H1 (cell line): ENCODE measurements around the gene AIPL1. TPM values are rescaled to one million over a fixed set of nuclear protein-coding genes. Genes with fewer than 3 reads are reported as not detected.

Experiments
- HDAC6 ChIP-seq: IDR thresholded peaks from one replicate; pipeline ENCODE4 v1.7.1; 2012; ENCODE audit warnings: low read depth, mild to moderate bottlenecking, inconsistent platforms, low read length, moderate library complexity
- JUN ChIP-seq: IDR thresholded peaks from 2 replicates; pipeline ENCODE4 v1.6.1; 2011; ENCODE audit warnings: low read depth, mild to moderate bottlenecking, improper control_type of control experiment, low read length
- KDM5A ChIP-seq: fragments of 200-600 bp; IDR thresholded peaks from 2 replicates; pipeline ENCODE4 v1.7.1; 2012; ENCODE audit warnings: mild to moderate bottlenecking, low read length, inconsistent platforms, mixed read lengths
- SAP30 ChIP-seq: fragments of 300-600 bp; sonication (generic); IDR thresholded peaks from 2 replicates; pipeline ENCODE4 v1.7.1; 2012; ENCODE audit warnings: low read length, moderate library complexity, mild to moderate bottlenecking, inconsistent platforms; ENCODE audit not compliant: insufficient read depth, insufficient replicate concordance
- polyA plus RNA-seq, 7 experiments: library from polyadenylated mRNA; depleted of rRNA in 3 of 7; stranded (reverse) in 5 of 7; unstranded in 2 of 7; fragments of >200 nt in 5 of 7; fragments of 200-250 nt in 2 of 7; gene quantifications; 1 replicate in 5 of 7; 2 replicates in 1 of 7; 4 replicates in 1 of 7; pipeline versions ENCODE4 v1.2.1 to v1.2.3, GENCODE V29; 2011 to 2013; ENCODE audit warnings: missing spikeins in 2 of 7, mixed read lengths in 2 of 7
- total RNA-seq: library from RNA; stranded (reverse); fragmentation: NEBNext Ultra II Directional; extraction: Animal tissue kit (Norgen Biotek cat#: 25700); gene quantifications from 2 replicates; pipeline ENCODE4 v1.2.1, GENCODE V29; 2021
- TF ChIP-seq, protein P1 (sequence below): fragments of 300-600 bp; sonication (generic); IDR thresholded peaks from 2 replicates; pipeline ENCODE4 v1.7.1; 2012; ENCODE audit warnings: low read length, moderate library complexity, mild to moderate bottlenecking, inconsistent platforms; ENCODE audit not compliant: insufficient replicate concordance
- TF ChIP-seq, protein P2 (sequence below): IDR thresholded peaks from 2 replicates; pipeline ENCODE4 v1.6.1; 2011; ENCODE audit warnings: low read length, improper control_type of control experiment

Gene AIPL1
- total and polyA plus RNA-seq, 2 of the 8 experiments (the other 6 are each of a cell fraction or from before 2014, with no cell fraction given): 0.56 to 0.71 TPM

DNA sequence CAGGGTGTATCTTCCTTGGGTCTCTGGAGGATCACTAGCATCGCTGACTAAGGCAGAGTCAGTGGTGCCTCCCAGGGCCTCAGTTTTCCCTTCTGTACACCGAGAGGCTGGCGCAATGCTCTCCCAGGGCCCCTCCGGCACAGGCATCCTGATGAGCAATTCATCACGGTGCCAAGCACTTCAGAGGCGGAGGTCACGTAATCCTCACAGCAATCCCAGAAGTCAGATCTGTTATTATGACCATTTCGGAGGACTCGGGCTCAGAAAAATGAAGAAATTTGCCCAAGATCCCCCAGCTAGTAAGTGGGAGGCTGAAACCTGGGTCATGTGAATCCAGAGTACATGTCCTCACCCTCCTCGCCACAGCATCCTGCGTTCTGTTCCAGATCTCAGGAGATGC is 46.5 kb downstream of the AIPL1 start (continued):
- TF ChIP-seq, protein P1, sequence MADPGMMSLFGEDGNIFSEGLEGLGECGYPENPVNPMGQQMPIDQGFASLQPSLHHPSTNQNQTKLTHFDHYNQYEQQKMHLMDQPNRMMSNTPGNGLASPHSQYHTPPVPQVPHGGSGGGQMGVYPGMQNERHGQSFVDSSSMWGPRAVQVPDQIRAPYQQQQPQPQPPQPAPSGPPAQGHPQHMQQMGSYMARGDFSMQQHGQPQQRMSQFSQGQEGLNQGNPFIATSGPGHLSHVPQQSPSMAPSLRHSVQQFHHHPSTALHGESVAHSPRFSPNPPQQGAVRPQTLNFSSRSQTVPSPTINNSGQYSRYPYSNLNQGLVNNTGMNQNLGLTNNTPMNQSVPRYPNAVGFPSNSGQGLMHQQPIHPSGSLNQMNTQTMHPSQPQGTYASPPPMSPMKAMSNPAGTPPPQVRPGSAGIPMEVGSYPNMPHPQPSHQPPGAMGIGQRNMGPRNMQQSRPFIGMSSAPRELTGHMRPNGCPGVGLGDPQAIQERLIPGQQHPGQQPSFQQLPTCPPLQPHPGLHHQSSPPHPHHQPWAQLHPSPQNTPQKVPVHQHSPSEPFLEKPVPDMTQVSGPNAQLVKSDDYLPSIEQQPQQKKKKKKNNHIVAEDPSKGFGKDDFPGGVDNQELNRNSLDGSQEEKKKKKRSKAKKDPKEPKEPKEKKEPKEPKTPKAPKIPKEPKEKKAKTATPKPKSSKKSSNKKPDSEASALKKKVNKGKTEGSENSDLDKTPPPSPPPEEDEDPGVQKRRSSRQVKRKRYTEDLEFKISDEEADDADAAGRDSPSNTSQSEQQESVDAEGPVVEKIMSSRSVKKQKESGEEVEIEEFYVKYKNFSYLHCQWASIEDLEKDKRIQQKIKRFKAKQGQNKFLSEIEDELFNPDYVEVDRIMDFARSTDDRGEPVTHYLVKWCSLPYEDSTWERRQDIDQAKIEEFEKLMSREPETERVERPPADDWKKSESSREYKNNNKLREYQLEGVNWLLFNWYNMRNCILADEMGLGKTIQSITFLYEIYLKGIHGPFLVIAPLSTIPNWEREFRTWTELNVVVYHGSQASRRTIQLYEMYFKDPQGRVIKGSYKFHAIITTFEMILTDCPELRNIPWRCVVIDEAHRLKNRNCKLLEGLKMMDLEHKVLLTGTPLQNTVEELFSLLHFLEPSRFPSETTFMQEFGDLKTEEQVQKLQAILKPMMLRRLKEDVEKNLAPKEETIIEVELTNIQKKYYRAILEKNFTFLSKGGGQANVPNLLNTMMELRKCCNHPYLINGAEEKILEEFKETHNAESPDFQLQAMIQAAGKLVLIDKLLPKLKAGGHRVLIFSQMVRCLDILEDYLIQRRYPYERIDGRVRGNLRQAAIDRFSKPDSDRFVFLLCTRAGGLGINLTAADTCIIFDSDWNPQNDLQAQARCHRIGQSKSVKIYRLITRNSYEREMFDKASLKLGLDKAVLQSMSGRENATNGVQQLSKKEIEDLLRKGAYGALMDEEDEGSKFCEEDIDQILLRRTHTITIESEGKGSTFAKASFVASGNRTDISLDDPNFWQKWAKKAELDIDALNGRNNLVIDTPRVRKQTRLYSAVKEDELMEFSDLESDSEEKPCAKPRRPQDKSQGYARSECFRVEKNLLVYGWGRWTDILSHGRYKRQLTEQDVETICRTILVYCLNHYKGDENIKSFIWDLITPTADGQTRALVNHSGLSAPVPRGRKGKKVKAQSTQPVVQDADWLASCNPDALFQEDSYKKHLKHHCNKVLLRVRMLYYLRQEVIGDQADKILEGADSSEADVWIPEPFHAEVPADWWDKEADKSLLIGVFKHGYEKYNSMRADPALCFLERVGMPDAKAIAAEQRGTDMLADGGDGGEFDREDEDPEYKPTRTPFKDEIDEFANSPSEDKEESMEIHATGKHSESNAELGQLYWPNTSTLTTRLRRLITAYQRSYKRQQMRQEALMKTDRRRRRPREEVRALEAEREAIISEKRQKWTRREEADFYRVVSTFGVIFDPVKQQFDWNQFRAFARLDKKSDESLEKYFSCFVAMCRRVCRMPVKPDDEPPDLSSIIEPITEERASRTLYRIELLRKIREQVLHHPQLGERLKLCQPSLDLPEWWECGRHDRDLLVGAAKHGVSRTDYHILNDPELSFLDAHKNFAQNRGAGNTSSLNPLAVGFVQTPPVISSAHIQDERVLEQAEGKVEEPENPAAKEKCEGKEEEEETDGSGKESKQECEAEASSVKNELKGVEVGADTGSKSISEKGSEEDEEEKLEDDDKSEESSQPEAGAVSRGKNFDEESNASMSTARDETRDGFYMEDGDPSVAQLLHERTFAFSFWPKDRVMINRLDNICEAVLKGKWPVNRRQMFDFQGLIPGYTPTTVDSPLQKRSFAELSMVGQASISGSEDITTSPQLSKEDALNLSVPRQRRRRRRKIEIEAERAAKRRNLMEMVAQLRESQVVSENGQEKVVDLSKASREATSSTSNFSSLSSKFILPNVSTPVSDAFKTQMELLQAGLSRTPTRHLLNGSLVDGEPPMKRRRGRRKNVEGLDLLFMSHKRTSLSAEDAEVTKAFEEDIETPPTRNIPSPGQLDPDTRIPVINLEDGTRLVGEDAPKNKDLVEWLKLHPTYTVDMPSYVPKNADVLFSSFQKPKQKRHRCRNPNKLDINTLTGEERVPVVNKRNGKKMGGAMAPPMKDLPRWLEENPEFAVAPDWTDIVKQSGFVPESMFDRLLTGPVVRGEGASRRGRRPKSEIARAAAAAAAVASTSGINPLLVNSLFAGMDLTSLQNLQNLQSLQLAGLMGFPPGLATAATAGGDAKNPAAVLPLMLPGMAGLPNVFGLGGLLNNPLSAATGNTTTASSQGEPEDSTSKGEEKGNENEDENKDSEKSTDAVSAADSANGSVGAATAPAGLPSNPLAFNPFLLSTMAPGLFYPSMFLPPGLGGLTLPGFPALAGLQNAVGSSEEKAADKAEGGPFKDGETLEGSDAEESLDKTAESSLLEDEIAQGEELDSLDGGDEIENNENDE: no peak
- no peak for TF ChIP-seq JUN
- TF ChIP-seq, protein P2, sequence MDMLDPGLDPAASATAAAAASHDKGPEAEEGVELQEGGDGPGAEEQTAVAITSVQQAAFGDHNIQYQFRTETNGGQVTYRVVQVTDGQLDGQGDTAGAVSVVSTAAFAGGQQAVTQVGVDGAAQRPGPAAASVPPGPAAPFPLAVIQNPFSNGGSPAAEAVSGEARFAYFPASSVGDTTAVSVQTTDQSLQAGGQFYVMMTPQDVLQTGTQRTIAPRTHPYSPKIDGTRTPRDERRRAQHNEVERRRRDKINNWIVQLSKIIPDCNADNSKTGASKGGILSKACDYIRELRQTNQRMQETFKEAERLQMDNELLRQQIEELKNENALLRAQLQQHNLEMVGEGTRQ: no peak
- no peak for TF ChIP-seq SAP30
- TF ChIP-seq HDAC6: no peak
- no peak for TF ChIP-seq KDM5A
